Type B pancreatic cell (in vitro differentiated cells): ENCODE data around the gene CSNK1A1L. TPM values are rescaled to one million over a fixed set of nuclear protein-coding genes. Genes with fewer than 3 reads are reported as not detected.
A peak's percentile ranks its signal among the peaks of the same experiment; 100 is the strongest.

Source experiments
- DNase-seq: peaks from one replicate; pipeline ENCODE4 v3.0.0; 2021; ENCODE audit warnings: mixed read lengths; ENCODE audit not compliant: unreplicated experiment; ENCODE audit errors: extremely low spot score
- H3K27ac Mint-ChIP-seq: 2 replicates; pipeline ENCODE4 v1.8.0; 2021; ENCODE audit warnings: mild to moderate bottlenecking, mixed read lengths
- H3K27me3 Mint-ChIP-seq: 2 replicates; pipeline ENCODE4 v1.8.0; 2021; ENCODE audit warnings: mixed read lengths
- H3K36me3 Mint-ChIP-seq: 2 replicates; pipeline ENCODE4 v1.8.0; 2021; ENCODE audit warnings: mixed read lengths
- H3K4me1 Mint-ChIP-seq: one replicate; pipeline ENCODE4 v1.8.0; 2021; ENCODE audit warnings: mixed read lengths; ENCODE audit not compliant: unreplicated experiment
- H3K4me3 Mint-ChIP-seq: 2 replicates; pipeline ENCODE4 v1.8.0; 2021; ENCODE audit warnings: mild to moderate bottlenecking, mixed read lengths
- H3K9me3 Mint-ChIP-seq: 2 replicates; pipeline ENCODE4 v1.8.0; 2021; ENCODE audit warnings: mixed read lengths
- CTCF ChIP-seq: fragments of 200-600 bp; sonication (generic); conservative IDR thresholded peaks from 2 replicates; pipeline ENCODE4 v1.5.0; 2021; ENCODE audit warnings: antibody characterized with exemption, mild to moderate bottlenecking
- total RNA-seq: library from RNA; stranded (reverse); gene quantifications from 2 replicates; pipeline ENCODE4 v1.2.1, GENCODE V29; 2021; ENCODE audit warnings: low replicate concordance

Gene CSNK1A1L
- total RNA-seq, 1 donor from 2014 or later: not detected

- no peaks in the 10 kb centered on the region for H3K27me3 Mint-ChIP-seq
- no peaks in the 10 kb centered on the region for H3K9me3 Mint-ChIP-seq
- no peak overlapping the region for H3K27ac Mint-ChIP-seq
- H3K4me3 Mint-ChIP-seq: no peak overlapping the region
- TF ChIP-seq CTCF: no peak
- DNase-seq: no peak
- no peaks in the 10 kb centered on the region for H3K36me3 Mint-ChIP-seq
- no peaks in the 10 kb centered on the region for H3K4me1 Mint-ChIP-seq
These were observed 10.6 kb downstream of the CSNK1A1L start for GRCh38 chr13:37094840-37095239.

- no peaks in the 10 kb centered on the region for H3K9me3 Mint-ChIP-seq
- TF ChIP-seq CTCF: no peak
- no peaks in the 10 kb centered on the region for H3K27me3 Mint-ChIP-seq
- H3K27ac Mint-ChIP-seq: no peak overlapping the region
- no peaks in the 10 kb centered on the region for H3K4me1 Mint-ChIP-seq
- no peak for DNase-seq
- no peaks in the 10 kb centered on the region for H3K36me3 Mint-ChIP-seq
- H3K4me3 Mint-ChIP-seq: no peak overlapping the region
These were observed 11.4 kb downstream of the CSNK1A1L start for GRCh38 chr13:37094099-37094498.

DNA sequence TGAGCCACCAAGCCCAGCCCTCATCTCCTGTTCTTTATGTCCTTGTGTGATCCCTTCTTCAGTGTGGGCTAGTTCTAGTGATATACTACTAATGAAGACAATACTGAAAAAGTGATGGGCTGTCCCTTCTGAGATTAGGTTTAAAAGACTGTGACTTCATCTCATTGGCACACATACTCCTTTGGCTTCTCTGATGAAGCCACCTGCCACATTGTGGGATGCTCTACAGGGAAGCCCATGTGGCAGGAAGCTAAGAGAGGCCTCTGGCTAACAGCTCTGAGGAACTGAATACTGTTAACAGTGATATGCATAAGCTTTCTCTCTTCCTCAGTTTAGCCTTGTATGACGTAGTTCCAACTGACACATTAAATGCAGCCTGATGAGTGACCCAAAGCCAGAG lies 13.6 kb downstream of the CSNK1A1L start:
- TF ChIP-seq CTCF: no peak
- Mint-ChIP-seq H3K4me1 (no peaks in the 10 kb centered on the region), H3K27me3 (no peaks in the 10 kb centered on the region), H3K4me3 (no peak overlapping the region), H3K27ac (no peak overlapping the region), H3K9me3 (no peaks in the 10 kb centered on the region), H3K36me3 (no peaks in the 10 kb centered on the region)
- DNase-seq: no peak

DNA sequence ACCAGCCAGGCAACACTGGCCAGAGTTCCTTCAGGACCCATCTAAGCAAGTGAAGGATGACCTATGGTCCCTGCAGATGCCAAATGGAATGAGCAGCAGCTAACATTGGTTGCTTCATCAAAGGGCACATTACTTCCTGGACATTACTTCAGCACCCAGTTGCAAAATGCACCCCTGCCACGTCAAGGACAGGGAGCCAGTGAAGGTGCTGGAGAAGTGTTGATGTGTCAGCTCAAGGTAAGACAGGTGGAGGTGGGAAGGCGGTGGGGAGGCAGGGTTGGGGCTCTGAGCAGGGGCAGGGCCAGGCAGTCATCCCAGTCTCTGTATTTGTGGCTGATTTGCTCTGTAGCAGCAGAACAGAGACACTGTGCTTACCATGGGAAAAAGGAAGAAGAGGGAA lies 14.6 kb downstream of the CSNK1A1L start:
- TF ChIP-seq CTCF: no peak
- peak overlapping the region; percentile 72 for H3K27ac Mint-ChIP-seq
- H3K36me3 Mint-ChIP-seq: no peaks in the 10 kb centered on the region
- no peak for DNase-seq
- no peak overlapping the region for H3K4me3 Mint-ChIP-seq
- H3K9me3 Mint-ChIP-seq: no peaks in the 10 kb centered on the region
- H3K27me3 Mint-ChIP-seq: no peaks in the 10 kb centered on the region
- no peaks in the 10 kb centered on the region for H3K4me1 Mint-ChIP-seq

DNA sequence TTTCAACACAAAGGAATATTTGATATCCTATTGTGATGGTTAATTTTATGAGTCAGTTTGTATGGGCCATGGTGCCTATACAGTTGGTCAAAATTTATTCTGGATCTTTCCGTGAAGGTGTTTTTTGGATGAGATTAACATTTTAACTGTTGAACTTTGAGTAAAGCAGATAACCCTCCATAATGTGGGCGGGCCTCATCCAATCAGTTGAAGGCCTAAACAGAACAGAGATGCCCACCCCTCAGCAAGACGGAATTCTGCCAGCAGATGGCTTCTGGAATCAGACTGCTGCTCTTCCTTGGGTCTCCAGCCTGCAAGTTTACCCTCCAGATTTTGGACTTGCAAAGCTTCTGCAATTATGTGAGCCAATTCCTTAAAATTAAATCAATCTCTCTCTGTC lies 16.0 kb downstream of the CSNK1A1L start:
- Mint-ChIP-seq H3K4me1 (no peaks in the 10 kb centered on the region), H3K27me3 (no peaks in the 10 kb centered on the region), H3K36me3 (no peaks in the 10 kb centered on the region), H3K4me3 (no peak overlapping the region), H3K27ac (no peak overlapping the region), H3K9me3 (no peaks in the 10 kb centered on the region)
- DNase-seq: no peak
- no peak for TF ChIP-seq CTCF

DNA sequence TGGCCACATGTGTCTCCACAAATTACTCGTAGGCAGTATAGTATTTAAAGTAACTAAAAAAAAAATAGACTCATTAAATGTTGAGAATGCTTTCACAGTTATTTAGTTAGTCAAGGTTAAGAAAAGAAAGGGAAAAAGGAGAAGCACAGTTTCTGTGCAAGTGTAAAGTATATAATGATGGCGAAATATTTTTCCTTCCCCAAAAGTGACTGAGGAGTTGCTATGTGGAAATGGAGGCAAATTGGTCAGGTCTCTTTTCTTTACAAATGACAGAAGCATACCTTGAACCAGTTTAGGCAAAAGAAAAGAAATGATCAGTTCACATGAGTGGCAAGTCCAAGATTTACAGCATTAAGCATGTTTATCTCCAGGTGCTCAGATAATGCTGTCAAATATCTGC lies 18.0 kb downstream of the CSNK1A1L start:
- Mint-ChIP-seq H3K9me3 (no peaks in the 10 kb centered on the region), H3K4me1 (no peaks in the 10 kb centered on the region), H3K27me3 (no peaks in the 10 kb centered on the region), H3K36me3 (no peaks in the 10 kb centered on the region), H3K27ac (no peak overlapping the region), H3K4me3 (no peak overlapping the region)
- no peak for DNase-seq
- TF ChIP-seq CTCF: no peak
